Measurements from ENCODE around the gene RS1. TPM values are rescaled to one million over a fixed set of nuclear protein-coding genes. Genes with fewer than 3 reads are reported as not detected.

Gene RS1
- total RNA-seq, 1 donor from 2014 or later: not detected

GRCh38 chrX:18594079-18594478, 77.8 kb downstream of the RS1 start:
- no peak overlapping the region for H3K4me3 Mint-ChIP-seq (ENCODE audit: unreplicated experiment)
- no peaks in the 10 kb centered on the region for H3K9me3 Mint-ChIP-seq (ENCODE audit: unreplicated experiment)
- no peak for DNase-seq (ENCODE audit: low read depth)
- Histone ChIP-seq H3K36me3 (ENCODE audit: insufficient read depth, low read length) (no peaks in the 10 kb centered on the region), H4K20me1 (ENCODE audit: insufficient read depth, low read length) (no peaks in the 10 kb centered on the region), H3K4me3 (ENCODE audit: insufficient read depth, low read depth, low read length) (no peak overlapping the region), H3K27me3 (ENCODE audit: insufficient read depth, low read length) (no peaks in the 10 kb centered on the region), H3K4me1 (ENCODE audit: insufficient read depth, low read length) (no peaks in the 10 kb centered on the region), H3K27ac (ENCODE audit: low read depth, low read length) (no peak overlapping the region), H3K9me3 (ENCODE audit: insufficient read depth, low read depth, low read length) (no peaks in the 10 kb centered on the region), H3K4me2 (ENCODE audit: low read length) (no peak overlapping the region), H2AFZ (ENCODE audit: low read depth, low read length) (no peak overlapping the region), H3K79me2 (ENCODE audit: insufficient read depth, low read length) (no peaks in the 10 kb centered on the region), H3K9ac (ENCODE audit: low read length) (no peak overlapping the region)
- H3K36me3 Mint-ChIP-seq (ENCODE audit: low read depth, unreplicated experiment): peaks cover 6% of the 10 kb centered on the region
- peaks cover 2% of the 10 kb centered on the region for H3K4me1 Mint-ChIP-seq (ENCODE audit: low read depth, unreplicated experiment)
- TF ChIP-seq EZH2 (IDR thresholded peaks at IDR 0.05; ENCODE audit: insufficient read depth, low read length) (no peak), CTCF (IDR thresholded peaks at IDR 0.05; ENCODE audit: insufficient read depth, low read depth, low read length) (no peak)
- H3K27me3 Mint-ChIP-seq (ENCODE audit: low read depth, unreplicated experiment): no peaks in the 10 kb centered on the region
- FAIRE-seq: no peak
- no peak overlapping the region for H3K27ac Mint-ChIP-seq (ENCODE audit: unreplicated experiment)

GRCh38 chrX:18591834-18592233, 80.1 kb downstream of the RS1 start:
- H3K4me1 Mint-ChIP-seq (ENCODE audit: low read depth, unreplicated experiment): no peaks in the 10 kb centered on the region
- no peaks in the 10 kb centered on the region for H3K27me3 Mint-ChIP-seq (ENCODE audit: low read depth, unreplicated experiment)
- Histone ChIP-seq H2AFZ (ENCODE audit: low read depth, low read length) (no peak overlapping the region), H3K79me2 (ENCODE audit: insufficient read depth, low read length) (no peaks in the 10 kb centered on the region), H3K9ac (ENCODE audit: low read length) (no peak overlapping the region), H3K27ac (ENCODE audit: low read depth, low read length) (no peak overlapping the region), H3K4me3 (ENCODE audit: insufficient read depth, low read depth, low read length) (no peak overlapping the region), H3K4me1 (ENCODE audit: insufficient read depth, low read length) (no peaks in the 10 kb centered on the region), H3K27me3 (ENCODE audit: insufficient read depth, low read length) (no peaks in the 10 kb centered on the region), H4K20me1 (ENCODE audit: insufficient read depth, low read length) (no peaks in the 10 kb centered on the region), H3K9me3 (ENCODE audit: insufficient read depth, low read depth, low read length) (no peaks in the 10 kb centered on the region), H3K36me3 (ENCODE audit: insufficient read depth, low read length) (no peaks in the 10 kb centered on the region), H3K4me2 (ENCODE audit: low read length) (no peak overlapping the region)
- H3K9me3 Mint-ChIP-seq (ENCODE audit: unreplicated experiment): no peaks in the 10 kb centered on the region
- DNase-seq (ENCODE audit: low read depth) (no peak), FAIRE-seq (peak; percentile 83)
- peaks cover 6% of the 10 kb centered on the region for H3K36me3 Mint-ChIP-seq (ENCODE audit: low read depth, unreplicated experiment)
- TF ChIP-seq CTCF (IDR thresholded peaks at IDR 0.05; ENCODE audit: insufficient read depth, low read depth, low read length): no peak
- TF ChIP-seq EZH2 (IDR thresholded peaks at IDR 0.05; ENCODE audit: insufficient read depth, low read length): no peak
- no peak overlapping the region for H3K4me3 Mint-ChIP-seq (ENCODE audit: unreplicated experiment)
- no peak overlapping the region for H3K27ac Mint-ChIP-seq (ENCODE audit: unreplicated experiment)

Other genes starting within 250 kb of the RS1 start
- gene CDKL5, start 246.5 kb downstream of the RS1 start, total RNA-seq: 17.7 and 19.2 TPM in 2 replicates
- gene PPEF1, start 35.5 kb upstream of the RS1 start, total RNA-seq: 0.14 TPM in 1 of 2 replicates, not detected in the other

Measured in astrocyte (in vitro differentiated cells and primary cell).